ENCODE measurements around the gene ALPI.

Gene ALPI

DNA sequence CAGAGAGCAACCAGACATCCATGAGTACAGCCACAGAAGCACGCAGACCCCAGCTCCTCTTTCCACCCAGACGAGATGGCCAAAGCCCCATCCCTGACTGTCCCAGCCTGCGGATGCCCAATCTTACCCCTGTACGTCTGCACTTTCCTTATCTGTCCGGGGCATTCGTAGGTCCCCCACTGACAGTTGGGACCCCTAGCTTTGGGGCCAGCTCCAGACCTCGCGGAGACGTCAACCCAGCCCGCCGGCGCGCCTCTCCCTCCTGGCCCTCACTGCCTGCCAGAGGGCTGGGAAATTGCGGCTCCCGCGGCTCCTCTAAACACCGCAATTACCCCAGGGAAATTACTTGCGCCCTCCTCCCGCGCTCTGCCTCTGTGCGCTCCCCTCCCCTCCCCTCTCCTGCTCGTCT is 29.4 kb downstream of the ALPI start:
- DNase-seq (ENCODE audit: low spot score): no peak

DNA sequence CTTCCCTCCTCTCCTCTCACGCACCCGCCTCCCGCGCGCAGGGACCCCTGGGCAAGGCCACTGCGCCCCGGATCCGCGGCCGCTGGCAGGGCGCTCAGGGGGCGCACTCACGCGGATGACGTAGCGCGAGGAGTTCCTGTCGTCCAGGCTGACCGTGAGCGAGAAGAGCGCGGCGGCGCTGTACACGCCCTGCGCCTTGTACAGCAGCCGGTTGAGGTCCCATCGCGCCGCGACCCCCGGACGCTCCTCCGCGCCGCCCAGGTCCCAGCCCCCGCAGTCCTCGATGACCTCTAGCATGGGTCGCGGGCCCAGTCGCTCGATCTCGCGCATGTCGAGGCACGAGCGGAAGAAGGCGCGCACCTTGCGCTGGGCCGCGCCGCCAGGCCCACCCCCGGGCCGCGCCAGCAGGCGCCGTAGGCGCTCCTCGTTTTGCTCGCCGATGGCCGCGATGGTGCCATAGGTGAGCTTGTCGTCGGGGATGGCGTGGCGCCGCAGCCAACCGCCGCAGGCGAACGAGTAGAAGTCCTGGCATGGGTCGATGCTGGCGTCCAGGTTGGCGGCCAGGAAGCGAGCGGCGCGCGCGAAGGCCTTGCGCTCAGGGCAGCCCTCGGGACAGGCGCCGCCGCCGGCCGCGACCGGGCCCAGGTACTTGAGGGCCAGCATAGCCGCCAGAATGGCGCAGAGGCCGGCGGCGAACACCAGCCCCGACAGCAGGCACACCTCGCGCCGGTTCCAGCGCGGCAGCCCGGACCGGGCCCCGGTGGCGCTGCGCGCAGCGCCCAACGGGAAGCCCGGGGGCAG is 30.0 kb downstream of the ALPI start:
- DNase-seq (ENCODE audit: low spot score): no peak

DNA sequence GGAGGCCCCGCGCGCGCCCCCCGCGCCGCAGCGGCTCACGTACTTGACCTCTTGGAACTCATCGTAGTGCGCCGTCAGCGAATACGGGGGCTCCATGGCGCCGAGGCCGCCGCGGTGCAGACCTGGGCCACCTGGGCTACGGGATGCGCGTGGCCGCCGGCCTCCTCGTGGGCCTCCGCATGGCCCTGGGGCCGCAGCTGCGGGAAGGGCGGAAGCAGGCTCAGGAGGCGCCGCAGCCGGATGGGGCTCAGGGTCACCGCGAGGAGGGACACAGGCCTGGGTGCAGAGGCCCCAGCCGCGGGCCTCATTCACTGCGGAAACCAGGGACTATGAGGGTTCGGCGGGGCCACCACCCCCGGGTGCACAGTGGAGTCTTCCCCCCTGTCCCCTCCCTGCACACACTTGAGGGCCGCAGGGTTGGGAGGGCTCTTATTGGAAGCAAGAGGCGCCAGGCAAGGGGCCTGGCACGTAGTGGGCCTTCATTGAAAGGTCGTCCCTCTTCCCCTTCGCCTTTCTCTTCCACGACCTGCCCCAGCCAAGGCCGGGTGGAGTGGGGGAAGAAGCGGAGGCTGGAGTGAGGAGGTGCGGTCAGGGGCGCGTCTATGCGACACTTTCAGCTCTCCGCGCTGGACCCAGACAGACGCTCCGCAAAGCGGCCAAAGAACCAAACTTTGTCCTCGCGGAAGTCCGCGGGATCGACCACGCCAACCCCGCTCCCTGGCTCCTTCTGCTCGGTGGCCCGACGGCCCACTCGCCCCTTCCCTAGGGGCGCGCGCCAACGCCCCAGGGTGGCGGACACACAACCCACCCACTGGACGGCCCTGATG is 30.8 kb downstream of the ALPI start:
- DNase-seq (ENCODE audit: low spot score): no peak

DNA sequence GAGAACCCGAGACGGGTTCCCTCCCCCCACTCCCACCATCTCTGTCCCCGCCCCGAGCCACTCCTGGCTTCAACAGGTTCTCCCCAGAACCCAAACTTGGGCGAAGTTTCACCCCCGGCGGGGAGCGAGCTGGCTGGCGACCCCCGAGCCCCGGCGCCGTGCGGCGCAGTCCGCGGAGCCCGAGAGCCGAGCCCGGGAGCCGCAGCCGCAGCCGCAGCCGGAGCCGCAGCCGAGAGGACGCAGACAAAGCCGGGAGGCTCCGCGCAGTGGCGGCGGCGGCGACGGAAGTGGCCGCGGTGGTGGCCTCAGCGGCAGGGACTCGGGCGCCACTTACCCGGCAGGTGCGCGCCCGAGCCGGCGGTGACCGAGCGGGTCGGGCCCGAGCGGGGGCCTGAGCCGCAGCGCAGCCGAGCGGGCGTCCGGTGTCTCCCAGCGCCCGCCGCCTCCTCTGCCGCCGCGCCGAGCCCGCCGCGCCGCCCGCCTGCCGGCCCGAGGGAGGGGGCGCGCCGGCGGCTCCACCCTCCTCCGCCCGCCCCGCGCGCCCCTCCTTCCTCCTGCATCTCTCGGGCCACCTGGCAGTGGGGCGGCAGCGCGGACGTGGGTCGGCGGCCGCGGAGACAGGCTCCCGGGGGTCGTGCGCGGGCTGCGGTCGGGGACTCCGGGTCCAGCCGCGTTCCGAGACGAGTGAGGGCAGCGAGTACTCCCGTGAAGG is 31.6 kb downstream of the ALPI start, which contains the start of gene ECEL1:
Gene ECEL1 (minus strand): TSS at position 450 of the 712 bp plus-strand sequence. CDS start 1,181 bp downstream, outside the sequence.
- no peak for DNase-seq (ENCODE audit: low spot score)

DNA sequence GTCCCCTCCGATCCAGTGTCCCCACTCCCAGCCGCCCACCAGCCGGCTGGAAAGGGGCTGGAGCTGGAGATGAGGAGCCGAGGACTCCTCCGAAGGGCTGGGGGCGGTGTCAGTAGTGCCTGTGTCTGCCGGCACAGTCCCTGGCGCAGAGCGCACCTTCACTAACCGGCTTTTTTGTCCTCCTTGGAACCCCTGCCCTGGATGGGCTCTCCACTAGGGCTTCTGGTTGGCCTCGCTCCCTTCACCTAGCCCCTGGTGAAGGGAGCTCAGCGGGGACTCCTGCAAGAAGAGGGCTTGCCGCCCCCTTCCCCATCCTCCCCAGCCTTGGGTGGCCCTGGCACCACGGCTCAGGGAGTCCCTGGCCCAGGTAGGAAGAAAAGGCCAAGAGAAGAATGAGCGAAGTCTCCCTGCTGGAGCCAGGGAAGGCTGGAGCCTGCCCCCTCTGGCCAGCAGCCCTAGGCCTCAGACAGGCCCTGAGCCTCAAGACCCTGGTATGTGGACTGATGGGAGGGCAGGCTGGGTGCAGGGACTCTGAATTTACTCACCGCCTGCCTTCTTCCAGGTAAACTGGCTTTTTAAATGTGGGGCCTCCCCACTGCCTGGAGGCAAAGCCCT is 32.3 kb downstream of the ALPI start:
- DNase-seq (ENCODE audit: low spot score): no peak

DNA sequence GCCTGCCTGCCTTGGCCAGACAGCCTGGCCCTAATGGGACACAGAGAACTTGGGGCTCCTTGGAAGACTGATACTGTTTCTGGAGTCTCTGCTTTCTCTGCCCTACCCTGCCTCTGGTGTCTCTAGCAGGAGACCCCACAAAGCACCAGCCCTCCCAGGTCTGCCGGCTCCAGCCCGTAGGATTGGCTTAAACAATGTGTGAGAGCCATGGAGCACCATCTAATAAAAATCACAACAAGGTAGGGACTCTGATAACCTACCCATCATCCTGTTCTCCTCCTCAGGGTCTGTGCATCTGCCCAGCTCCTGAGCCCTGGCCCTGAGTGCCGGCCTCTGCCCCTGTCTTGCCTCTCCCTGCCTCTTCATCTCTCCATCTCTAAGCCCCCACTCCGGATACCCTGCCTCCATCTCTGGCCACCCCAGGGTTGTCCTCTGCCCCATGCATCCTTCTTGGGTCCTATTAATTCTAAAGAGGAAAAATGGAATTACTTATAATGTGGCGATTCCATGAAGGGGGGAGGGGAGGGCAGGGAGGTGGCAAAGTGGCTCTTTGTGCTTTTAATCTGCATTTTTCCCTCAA is 32.9 kb downstream of the ALPI start:
- DNase-seq (ENCODE audit: low spot score): no peak

DNA sequence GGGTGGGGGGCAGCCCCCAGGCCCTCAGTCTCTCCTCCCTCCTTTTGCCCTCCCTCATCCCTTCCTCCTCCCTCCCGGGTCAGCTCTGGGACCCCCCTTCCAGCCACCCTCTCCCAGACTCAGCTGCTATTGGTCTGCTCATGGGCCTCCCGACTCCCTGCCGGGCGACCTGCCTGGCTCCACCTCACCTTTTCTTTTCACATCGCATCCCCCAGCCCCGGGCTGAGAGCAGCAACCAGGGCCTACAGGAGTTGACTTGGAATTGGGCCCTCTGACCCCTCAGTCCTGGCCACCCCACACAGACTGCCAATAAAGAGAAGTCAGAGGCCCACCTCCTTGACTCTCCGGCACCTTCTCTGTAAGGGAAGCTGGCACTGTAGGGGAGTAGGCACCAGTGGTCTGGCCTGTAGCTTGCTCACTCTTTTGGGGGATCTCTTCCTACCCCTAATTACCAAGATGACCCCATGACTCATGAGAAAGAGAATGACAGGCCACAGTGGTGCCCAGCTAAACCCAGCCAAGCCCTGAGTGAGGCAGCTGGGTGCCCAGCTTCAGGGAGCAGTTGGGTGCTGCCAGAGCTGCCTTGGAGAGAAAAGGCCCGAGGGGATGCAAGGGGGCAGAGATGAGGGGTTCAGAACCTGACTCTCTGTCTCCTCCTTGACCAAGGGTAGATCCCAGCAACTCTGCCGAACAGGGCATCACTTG is 33.7 kb downstream of the ALPI start:
- DNase-seq (ENCODE audit: low spot score): no peak

DNA sequence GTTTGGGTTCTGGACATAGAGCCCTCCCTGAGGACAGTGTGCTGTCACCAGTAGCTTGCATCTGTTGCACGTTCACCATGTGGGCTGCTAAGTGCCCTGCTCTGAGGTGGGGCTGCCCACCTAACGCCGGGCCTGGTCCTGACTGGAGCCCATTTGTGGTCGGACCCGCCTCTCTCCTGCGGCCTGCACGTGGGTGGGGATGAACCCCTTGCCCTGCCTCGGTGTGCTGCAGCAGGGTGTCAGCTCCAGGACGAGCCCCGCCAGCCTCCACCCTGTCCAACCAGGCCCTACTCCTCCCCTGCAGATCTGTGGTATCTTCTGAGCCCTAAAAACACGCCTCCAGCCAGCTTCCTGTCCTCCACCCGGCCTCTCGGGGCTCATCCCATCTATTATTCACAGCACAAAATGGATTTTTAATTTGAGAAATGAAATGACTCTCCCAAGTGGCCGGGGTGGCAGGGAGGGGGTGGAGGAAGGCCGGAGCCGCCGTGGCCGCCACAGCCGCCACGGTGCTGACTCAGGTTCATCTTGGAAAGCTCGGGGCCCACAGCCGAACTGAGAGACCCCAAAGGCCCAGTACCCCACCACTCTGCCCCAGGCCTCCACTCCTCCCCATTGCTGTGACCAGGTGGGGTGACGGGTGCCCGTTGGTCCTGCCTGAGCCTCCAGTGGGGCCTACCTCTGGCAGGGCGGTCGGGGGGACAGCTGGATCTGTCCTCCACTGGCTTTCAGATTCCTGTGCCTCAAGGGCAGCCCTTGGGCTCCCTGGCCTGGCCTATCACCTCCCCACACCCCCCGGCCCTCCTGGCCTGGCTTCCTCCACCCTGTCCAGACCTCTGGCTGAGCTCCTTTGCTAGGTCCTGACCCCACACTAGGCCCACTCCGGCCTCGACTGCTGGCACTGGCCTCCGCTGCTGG is 34.5 kb downstream of the ALPI start:
- no peak for DNase-seq (ENCODE audit: low spot score)

DNA sequence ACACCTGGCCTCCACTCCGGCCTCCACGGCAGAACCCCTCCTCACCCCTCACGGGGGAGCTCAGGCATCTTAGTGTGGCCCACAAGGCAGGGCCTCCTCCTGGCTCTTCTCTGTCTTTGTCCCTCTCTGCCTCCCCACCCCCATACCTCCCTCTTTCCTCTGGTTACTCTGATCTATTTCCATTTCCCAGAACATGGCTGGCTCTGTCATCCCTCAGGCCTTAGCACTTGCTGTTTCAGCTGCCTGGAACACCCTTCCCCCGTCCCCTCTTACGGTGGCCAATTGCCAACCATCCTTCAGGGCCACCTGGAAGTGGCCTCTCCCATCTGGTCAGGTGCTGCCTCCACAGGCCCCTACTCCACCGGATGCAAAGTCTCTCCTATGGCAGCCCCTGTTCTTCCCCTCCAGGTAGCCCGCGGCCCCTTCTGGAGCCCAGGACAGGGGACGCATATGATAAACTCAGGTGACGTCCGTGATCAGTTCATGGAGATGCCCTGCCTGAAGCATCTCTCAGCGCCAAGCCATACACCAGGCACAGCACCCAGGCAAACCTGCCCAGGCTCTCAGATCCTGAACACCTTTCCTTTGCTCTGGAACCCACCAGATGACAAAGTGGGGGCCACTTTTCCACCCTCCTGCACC is 35.3 kb downstream of the ALPI start:
- DNase-seq (ENCODE audit: low spot score): no peak

DNA sequence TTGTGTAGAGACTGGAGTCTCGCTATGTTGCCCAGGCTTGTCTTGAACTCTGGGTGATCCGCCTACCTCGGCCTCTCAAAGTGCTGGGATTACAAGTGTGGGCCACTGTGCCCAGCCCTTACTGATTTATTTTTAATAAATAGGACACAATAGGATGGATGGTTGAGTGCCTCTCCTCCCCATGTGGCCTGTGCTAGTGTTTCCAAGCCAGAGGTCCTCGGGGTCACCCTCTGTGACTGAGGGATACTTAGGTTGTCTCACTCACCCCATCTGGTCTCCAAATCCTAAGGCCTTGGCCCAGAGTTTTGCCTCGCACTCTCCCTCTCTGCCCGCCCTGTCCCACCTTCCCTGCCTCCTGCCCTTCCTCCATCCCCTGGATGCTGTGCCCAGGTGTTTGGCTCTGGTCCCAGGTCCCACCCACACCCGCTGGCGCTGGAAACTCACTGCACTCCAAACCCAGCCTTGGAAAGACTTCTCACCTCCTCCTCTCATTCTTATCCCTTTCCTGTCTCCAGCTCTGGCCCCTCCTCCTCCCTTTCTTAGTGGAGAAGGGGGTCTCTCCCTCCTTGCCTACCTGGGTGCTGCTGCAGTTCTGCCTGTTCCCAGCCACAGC is 36.4 kb downstream of the ALPI start:
- no peak for DNase-seq (ENCODE audit: low spot score)

DNA sequence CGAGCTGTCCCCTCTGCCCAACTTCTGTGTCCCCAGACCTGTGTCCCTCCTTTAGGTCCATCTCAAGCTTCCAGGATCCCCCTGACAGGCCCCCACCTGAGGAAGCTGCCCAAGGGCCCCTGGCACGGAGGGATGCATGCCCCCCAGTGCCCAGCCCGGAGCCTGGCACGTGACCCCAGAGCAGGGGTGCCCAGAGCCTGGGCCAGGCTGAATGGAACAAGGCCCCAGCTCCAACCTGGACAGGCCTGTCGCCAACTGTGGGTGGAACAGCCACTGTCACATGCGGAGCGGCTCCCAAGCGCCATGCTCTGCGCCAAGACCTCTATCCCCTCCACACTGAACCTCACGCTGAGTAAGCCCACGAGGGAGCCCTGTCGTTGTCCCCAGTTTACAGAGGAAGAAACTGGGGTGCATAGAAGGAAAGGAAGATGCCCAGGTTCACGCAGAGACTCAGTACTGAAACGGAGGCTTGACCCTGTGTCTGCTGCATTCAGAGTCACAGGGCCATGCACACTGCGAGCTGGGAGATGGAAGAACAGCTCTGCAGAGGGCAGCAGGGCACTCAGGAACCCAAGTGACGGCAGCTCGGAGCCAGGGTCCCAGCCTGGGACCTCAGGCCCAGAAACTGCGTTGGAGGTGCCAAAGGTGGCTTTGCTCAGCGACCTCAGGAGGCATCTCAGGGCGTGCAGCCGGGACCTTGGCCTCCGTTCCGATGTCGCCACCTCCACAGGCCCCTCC is 37.2 kb downstream of the ALPI start:
- no peak for DNase-seq (ENCODE audit: low spot score)

DNA sequence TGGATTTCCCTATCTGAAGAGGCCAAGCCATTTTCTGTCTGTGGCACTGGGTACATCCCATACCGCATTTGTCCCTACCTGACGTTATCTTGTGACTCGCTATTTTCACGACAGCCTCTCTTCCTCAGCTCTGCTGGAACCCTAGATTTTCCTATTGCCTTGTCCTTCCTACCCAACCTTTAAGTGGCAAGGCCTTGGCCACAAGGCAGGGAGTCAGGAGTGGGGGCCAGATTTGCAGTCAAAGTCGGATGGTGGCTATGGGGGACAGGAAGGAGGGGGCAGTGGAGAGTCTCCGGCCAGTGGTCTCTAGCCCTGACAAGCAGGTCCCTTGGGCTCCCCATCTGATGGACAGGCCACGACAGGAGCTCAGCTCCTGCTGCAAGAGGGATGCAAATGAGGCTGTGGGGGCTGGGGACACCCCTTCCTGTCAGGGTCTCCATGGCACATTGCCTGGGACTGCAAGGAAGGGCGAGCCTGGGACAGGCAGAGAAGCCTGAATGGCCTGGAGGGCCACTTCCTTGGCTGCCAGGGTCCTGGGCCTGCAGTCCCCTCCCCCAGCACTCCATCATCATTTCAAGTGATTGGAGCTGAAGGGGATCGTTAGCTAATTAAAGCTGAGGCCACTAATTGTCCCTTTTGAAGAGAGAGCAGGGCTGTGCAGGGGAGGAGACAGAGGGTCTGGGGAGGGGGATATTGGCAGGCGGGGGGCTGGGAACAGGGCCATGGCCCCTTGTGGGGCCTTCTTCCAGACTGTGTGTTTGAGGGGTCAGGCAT is 37.9 kb downstream of the ALPI start:
- DNase-seq (ENCODE audit: low spot score): no peak

DNA sequence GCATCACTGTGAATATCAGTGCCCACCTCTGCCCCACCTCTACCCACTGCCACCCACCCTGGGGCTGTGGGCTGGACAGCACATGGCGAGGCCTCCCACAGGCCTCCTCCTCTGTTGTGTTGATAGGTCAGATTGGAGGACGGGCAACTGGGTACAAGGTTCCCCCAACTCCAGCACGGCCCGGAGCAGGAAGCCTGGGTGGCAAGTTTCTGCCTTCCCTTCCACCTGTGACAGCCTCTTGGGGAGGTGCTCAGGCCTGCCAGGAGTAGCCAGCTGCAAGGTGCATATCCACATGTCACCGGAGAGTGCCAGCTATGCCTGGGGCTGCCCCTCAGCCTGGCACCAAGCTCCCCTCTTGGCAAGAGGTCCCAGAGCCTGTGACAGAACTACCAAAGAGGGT is 38.6 kb downstream of the ALPI start:
- DNase-seq (ENCODE audit: low spot score): no peak

DNA sequence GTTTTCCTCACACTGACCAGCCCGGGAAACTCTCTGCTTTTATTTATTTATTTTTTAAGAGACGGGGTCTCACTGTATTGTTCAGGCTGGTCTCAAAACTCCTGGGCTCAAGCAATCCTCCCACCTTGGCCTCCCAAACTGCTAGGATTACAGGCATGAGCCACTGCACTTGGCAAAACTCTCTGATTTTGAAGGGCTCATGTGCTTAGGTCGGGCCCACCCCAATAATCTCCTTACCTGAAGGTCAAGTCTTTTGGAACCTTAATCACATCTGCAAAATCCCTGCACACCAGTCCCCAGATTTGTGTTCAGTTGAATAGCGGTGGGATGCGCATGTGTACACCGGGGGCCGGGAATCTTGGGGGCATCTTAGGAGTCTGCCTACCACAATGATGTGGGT is 39.3 kb downstream of the ALPI start:
- no peak for DNase-seq (ENCODE audit: low spot score)

DNA sequence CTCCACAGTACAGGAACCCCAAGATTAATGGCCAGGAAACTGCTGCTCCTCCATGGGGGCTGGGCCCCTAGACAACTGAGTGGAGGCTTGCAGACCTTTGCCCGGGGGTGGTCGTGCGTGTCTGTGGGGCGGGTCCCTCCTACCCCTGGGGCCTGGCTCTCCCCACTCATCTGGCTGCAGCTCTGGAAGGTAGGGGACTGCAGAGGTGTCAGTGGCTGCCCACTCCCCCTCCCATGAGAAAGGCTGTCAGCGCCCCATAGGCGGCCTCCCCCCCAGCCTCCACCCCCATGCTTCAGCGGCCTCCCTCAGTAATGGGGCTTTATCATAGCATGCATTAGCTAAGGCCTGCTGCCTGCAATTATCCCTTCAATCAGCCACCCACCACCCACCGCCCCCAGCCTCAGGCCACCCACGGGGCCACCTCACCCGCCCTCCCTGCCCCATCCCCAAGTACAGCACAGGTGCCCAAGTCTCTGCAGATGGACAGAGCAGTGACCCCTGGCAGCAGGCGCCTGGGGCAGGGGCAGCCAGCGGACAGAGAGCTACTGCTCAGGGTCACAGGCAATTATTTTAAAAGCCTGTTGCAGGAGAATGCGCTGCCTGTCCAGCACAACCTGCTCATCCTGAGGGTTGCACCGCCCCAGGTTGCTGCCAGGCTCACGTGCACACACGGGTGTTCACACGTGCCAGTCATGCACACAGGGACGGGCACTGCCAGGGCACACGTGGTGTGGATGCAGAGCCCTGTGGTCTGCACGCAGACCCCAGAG is 40.7 kb downstream of the ALPI start:
- no peak for DNase-seq (ENCODE audit: low spot score)

DNA sequence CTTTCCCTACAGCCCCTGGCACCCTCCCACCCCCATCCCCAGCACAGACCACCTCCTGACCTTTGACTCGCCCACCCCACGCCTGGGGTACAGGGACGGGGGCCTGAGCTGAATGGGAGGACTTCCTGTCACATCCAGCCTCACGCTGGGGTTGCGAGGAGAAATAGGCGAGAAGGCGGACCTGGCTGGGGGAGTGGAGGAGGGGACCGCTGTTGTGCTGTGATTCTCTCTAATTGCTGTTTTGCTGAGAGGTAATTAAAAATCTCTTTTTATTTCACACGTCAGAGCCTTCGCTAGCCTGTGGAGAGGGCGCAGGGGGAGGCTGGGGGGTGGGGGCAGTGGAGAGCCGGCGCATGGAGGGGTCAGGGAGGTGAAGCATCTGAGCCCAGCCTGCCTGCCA is 41.4 kb downstream of the ALPI start:
- DNase-seq (ENCODE audit: low spot score): no peak

DNA sequence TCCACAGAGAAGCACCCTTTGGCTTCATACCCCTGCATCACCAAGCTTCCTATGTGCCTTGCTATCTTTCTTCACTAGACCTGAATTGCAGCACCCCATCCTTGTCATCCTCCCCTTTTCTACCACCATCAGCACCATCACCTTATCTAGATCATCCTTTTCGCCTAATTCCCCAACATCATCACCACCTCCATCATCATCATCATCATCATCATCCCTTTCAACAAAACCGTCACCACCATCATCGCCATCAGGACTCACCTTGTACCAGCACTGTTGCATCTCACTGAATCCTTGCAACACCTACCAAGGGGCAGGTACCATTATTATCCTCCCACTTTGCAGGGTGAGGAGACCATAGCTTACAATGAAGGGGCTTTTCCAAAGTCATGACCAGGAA is 42.5 kb downstream of the ALPI start:
- no peak for DNase-seq (ENCODE audit: low spot score)

Measured in AG08396 (cell line).